ENCODE data around the gene NR1D2.
A peak's percentile ranks its signal among the peaks of the same experiment; 100 is the strongest.

DNA sequence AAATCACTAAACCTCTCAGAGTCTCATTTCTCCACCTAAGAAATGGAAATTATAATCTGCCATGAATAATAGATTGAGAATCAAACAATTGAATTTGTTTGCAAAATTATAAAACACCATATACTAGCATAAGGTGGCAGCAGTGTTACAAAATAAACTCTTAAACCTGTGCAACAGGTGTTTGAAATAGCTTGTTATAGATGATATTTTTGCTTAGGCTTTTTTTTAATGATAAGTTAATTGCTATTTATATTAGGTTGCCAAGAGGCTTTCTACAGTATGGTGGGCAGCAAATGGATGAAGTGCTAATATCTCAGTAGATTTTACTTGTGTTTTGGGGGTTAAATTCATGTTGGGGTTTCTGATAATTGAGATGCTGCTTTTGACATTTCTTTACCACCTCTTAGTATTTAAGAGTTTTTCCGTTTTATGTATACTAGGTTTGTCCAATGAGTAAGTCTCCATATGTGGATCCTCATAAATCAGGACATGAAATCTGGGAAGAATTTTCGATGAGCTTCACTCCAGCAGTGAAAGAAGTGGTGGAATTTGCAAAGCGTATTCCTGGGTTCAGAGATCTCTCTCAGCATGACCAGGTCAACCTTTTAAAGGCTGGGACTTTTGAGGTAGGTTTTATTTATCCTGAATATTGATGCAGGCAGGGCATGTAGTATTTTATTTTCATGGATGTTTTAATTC lies 19.6 kb downstream of the NR1D2 start:
- TF ChIP-seq, protein P1, sequence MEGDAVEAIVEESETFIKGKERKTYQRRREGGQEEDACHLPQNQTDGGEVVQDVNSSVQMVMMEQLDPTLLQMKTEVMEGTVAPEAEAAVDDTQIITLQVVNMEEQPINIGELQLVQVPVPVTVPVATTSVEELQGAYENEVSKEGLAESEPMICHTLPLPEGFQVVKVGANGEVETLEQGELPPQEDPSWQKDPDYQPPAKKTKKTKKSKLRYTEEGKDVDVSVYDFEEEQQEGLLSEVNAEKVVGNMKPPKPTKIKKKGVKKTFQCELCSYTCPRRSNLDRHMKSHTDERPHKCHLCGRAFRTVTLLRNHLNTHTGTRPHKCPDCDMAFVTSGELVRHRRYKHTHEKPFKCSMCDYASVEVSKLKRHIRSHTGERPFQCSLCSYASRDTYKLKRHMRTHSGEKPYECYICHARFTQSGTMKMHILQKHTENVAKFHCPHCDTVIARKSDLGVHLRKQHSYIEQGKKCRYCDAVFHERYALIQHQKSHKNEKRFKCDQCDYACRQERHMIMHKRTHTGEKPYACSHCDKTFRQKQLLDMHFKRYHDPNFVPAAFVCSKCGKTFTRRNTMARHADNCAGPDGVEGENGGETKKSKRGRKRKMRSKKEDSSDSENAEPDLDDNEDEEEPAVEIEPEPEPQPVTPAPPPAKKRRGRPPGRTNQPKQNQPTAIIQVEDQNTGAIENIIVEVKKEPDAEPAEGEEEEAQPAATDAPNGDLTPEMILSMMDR (conservative IDR thresholded peaks at IDR 0.05 in 1 of 2, IDR thresholded peaks at IDR 0.05 in 1 of 2; ENCODE audit: extremely low read depth in 1 of 2, insufficient read depth in 1 of 2, low read depth in 1 of 2, low read length in 2 of 2): peak in 1 of 2 donors; percentile 1
- no peak for TF ChIP-seq EZH2 (IDR thresholded peaks at IDR 0.05; ENCODE audit: borderline replicate concordance, low read length)

All from mammary epithelial cell (primary cell).